NCI-H1105 (cell line): ENCODE measurements around the gene MYH9.
A peak's percentile ranks its signal among the peaks of the same experiment; 100 is the strongest.

ENCODE experiments used
- DNase-seq: peaks from one replicate; lab custom pipeline; 2025; lab: John Stamatoyannopoulos, UW

Gene MYH9

DNA sequence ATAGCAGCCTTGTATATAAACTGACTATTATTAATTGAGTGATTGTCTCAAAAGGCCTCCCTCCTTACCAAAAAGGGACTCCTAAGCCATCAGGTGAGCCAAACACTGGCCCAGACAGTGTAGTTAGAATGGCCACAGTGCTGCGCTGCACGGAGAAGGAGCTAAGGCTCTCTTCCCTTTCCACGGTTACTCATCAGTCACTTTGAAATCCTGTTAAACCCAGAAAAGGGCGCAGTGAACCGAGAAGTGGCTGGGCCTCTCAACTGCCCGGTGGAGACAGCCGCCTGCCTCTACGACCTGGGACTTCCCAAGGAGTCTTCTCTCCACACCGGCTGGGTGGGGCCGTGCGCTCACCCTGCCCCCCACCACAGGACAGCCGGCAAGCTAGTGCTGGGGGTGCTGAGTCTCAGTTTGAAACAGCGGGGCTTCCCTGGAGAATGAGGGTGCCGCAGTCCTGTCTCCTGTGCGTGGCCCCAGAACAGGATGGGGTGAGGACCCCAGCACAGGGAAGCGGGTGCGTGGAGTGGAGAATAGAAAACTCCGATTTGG, 1.3 kb downstream of the MYH9 start:
- no peak for DNase-seq

DNA sequence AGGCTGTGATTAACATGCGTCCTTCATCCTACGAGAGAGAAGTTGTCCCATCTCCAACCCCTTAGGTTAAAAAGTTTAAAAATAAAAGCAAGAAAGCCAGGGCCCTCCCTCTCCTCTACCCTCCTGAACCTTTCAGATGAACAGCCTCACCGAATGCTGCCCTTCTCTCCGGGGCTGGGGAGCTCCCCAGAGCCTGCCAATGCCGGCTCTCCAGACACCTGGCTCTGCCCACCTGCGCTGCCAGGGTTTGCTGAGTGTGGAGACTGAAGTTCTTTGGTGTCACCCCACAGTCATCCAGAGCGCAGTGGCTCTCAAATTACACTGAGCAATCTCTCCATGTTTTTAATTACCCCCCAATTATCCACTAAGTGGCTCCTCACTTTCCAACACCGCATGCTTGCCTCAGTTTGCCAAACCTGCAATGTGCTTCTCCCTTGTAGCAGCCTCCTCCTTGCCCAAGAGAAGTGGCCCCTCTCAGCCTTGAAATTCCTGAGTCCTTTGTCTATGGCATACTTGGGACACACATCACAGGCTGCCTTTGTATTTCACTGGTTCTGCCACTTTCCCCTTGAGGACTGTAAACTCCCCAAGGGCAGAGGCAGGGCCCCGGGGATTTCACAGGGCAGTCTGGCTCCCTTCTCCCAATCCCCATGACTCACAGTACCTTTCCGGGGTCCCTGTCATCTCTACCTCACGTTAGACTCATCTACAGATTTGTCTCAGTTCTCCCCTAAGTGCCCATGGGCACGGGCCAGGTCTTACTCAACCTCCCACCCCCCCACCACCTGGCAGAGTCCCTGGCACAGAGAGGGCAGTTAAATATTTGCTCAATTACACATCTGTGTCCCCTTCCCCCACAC, 2.0 kb downstream of the MYH9 start:
- peak; percentile 84 for DNase-seq

GRCh38 chr22:36384766-36385481, 2.8 kb downstream of the MYH9 start:
- DNase-seq, result no peak

- no peak for DNase-seq
These were observed 4.6 kb downstream of the MYH9 start for GRCh38 chr22:36383110-36383581.

GRCh38 chr22:36381513-36382128, 6.1 kb downstream of the MYH9 start:
- DNase-seq, result no peak

- DNase-seq, result no peak
These were observed 8.0 kb downstream of the MYH9 start for GRCh38 chr22:36379593-36380361.

DNA sequence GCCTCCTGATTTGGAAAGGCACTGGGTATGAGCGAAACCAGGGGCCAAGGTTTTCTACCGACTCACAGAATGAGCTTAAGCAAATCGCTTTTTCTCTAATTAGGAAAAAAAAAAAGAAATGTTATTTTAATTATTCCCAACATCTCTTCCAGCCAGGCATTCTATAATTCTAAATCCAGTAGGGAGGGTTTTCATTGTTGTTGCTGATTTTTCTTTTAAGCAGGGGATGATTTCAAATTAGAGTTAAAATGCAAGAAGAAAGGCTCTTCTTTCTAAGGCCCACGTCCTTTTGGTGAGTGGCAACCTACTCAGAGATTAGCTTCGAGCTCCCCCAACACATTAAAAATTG, 8.9 kb downstream of the MYH9 start:
- no peak for DNase-seq

- no peak for DNase-seq
These were observed 9.5 kb downstream of the MYH9 start for GRCh38 chr22:36378080-36378868.

- no peak for DNase-seq
These were observed 10.6 kb downstream of the MYH9 start for GRCh38 chr22:36377022-36377631.

- DNase-seq, result no peak
These were observed 11.5 kb downstream of the MYH9 start for GRCh38 chr22:36376265-36376664.

- no peak for DNase-seq
These were observed 12.4 kb downstream of the MYH9 start for GRCh38 chr22:36375071-36375980.

DNA sequence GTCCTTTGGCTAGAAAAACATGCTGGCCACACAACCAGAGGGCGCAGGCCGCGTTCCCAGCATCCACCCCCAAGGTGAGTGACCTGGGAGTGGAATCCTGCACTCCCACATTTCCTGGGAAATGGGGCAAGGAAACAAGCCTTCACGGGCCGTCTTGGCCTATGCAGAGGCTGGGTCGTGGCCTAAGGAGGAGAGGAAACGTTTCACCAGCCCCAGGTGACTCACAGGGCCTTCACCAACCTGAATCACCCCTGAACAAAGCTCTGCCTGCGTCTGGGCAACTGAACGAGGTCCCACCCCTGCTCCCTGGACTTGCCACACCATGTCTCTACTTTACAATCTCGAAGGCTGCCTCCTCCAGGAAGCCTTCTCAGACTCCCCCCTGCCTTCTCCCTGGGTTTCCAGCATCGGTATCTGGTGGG, 13.2 kb downstream of the MYH9 start:
- DNase-seq, result no peak

GRCh38 chr22:36373258-36373579, 14.5 kb downstream of the MYH9 start:
- DNase-seq, result no peak

- no peak for DNase-seq
These were observed 15.8 kb downstream of the MYH9 start for GRCh38 chr22:36371920-36372319.

GRCh38 chr22:36369922-36370791, 17.6 kb downstream of the MYH9 start:
- DNase-seq, result no peak

- DNase-seq, result no peak
These were observed 18.5 kb downstream of the MYH9 start for GRCh38 chr22:36369004-36369921.

- DNase-seq, result no peak
These were observed 19.3 kb downstream of the MYH9 start for GRCh38 chr22:36368359-36368983.
